HG02798 (cell line): ENCODE results near the gene POMC.
"Not testable (repeated sequence)": the region's sequence is repeated elsewhere in the genome, so short reads cannot be mapped to it uniquely, and the experiment has no call there.

ENCODE experiments used
- ATAC-seq: cut with Tn5 transposase; IDR thresholded peaks from one replicate; pipeline ENCODE4 v1.9.1; 2021; ENCODE audit warnings: mild to moderate bottlenecking; ENCODE audit not compliant: unreplicated experiment, poor library complexity

The POMC gene

GRCh38 chr2:25168256-25169072, at the start of gene POMC:
Gene POMC (minus strand): TSS chr2:25168580. CDS start chr2:25164772, 3,808 bp downstream.
- ATAC-seq: no peak

GRCh38 chr2:25218100-25218499, 49.7 kb upstream of the POMC start:
- no peak for ATAC-seq

GRCh38 chr2:25215948-25216679, 47.7 kb upstream of the POMC start:
- peak; percentile 81 for ATAC-seq

GRCh38 chr2:25215232-25215631, 46.9 kb upstream of the POMC start:
- ATAC-seq: no peak

- no peak for ATAC-seq
Measured at GRCh38 chr2:25213229-25213628, 44.8 kb upstream of the POMC start.

GRCh38 chr2:25210923-25211322, 42.5 kb upstream of the POMC start:
- ATAC-seq: not testable (repeated sequence)

- ATAC-seq: no peak
Measured at GRCh38 chr2:25207078-25207545, 38.7 kb upstream of the POMC start.

GRCh38 chr2:25204190-25204838, 35.9 kb upstream of the POMC start:
- peak; percentile 64 for ATAC-seq

- no peak for ATAC-seq
Measured at GRCh38 chr2:25202275-25202674, 33.9 kb upstream of the POMC start.

- ATAC-seq: no peak
Measured at GRCh38 chr2:25201794-25202193, 33.4 kb upstream of the POMC start.

- ATAC-seq: no peak
Measured at GRCh38 chr2:25201265-25201664, 32.9 kb upstream of the POMC start.

- no peak for ATAC-seq
Measured at GRCh38 chr2:25198576-25198975, 30.2 kb upstream of the POMC start.

- ATAC-seq: no peak
Measured at GRCh38 chr2:25198209-25198525, 29.8 kb upstream of the POMC start.

- ATAC-seq: no peak
Measured at GRCh38 chr2:25197336-25198208, 29.2 kb upstream of the POMC start.

GRCh38 chr2:25194576-25195122, 26.3 kb upstream of the POMC start:
- no peak for ATAC-seq

- no peak for ATAC-seq
Measured at GRCh38 chr2:25190536-25190935, 22.2 kb upstream of the POMC start.

GRCh38 chr2:25188405-25188804, 20.0 kb upstream of the POMC start:
- ATAC-seq: no peak

GRCh38 chr2:25187729-25188350, 19.5 kb upstream of the POMC start:
- ATAC-seq: no peak

- ATAC-seq: no peak
Measured at GRCh38 chr2:25184254-25184653, 15.9 kb upstream of the POMC start.
